Stimulated activated CD4-positive, alpha-beta T cell treated with anti-CD3 and anti-CD28 coated beads, TNF-alpha, amount 100 ng/mL, for 4 hours (primary cell): Measurements from ENCODE around the gene NOL3.

Experiments used
- DNase-seq, 3 experiments: peaks; one replicate each; pipeline ENCODE4 v3.0.0-alpha.2; 2020; ENCODE audit warnings: low read depth in 3 of 3

The NOL3 gene

DNA sequence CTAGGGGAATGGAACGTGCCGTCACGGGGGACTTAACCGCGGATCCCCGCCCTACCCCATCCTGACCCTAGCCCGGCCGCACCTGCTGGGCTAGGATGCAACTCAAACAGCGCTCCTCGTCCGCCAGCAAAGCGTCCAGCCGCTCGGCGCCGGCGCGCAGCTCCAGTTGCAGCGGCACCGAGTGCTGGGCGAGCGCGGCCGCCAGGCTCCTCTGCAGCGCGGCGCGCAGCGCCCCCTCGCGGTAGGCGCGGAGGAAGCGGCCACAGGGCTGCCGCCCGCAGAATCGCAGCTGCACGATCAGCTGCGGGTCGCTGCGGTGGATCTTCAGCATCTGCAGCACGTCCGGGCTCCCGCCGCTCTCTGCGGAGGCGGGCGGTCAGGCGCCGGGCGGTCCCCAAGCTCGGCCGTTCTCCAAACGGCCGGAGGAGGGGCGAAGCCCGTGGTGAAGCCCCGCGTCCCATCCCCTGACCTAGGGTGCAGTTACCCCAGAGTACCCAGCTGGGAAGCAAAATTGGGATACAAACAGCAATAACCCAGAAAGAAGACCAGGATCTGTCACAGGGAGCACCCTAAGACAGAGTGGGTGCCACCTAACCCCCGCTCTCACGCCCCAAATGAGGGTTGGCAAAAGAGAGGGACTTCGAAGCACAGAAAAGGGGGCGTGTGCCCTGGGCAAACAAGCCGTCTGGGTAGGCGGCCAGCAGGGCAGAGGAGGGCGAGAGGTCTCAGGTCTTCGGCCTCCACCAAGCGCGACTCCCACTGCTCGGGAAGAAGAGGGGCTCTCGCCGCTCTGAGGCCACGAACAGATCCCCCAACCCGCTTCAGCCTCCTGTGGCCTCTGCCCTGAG, 14.8 kb upstream of the NOL3 start:
- DNase-seq, result peak; percentile 57 to 65 (median 63)

- no peak for DNase-seq
Measured at GRCh38 chr16:67156143-67156844, 14.0 kb upstream of the NOL3 start.

DNA sequence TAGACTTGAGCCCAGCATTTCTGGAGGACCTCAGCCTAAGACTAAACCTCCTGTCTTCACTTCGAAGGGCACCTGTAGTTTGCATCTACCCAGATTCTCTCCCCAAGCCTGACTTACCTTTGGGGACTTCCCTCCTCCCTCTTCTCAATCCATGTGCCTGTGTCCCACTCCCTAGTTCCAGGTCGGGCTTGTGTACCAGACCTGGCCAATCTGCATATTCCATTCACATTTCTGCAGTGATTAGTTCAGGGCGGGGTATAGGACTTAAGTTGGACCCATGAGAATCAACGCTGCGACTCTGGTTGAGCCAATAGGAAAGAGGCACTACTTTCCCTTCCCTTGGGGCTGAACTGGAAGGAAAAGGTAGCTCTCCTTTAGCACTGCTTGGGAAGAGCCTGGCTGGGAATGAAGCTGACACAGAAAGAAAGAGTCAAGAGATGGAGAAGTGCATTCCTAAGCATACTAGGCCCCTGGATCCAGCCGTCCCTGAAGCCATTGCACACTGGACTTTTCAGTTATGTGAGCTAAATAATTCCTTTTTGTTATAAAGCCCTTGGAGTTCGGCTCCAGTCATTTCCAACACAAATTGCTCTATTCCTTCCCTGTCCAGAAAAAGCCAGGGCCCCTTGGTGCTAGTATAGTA, 13.1 kb upstream of the NOL3 start:
- no peak for DNase-seq

DNA sequence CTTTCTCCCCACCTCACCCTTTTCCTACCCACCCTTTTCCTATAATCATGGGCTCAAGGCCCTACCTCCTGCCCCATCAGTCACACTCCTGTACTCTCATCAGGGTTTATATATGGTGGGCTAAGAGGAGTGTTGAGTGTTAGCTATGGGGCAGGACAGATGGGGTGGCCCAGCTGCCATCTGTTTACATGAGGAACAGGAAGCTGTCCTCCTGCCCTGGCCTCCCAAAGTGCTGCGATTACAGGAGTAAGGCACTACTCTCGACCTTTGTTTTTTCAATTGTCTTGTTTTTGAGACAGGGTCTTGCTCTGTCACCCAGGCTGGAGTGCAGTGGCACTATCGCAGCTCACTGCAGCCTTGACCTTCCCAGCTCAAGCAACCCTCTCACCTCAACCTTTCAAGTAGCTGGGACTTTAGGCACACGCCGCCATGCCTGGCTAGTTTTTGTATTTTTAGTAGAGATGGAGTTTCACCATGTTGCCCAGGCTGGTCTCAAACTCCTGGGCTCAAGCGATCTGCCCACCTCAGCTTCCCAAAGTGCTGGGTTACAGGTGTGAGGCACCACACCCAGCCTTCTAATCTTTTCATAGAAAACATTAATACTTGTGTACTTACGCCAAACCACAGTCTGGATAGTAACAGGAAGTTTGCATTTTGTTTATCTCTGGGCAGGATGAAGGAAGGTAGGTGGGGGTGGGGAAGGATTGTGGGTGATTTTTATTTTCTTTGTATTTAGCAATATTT, 12.3 kb upstream of the NOL3 start:
- DNase-seq, result no peak

GRCh38 chr16:67158637-67159600, 11.4 kb upstream of the NOL3 start:
- DNase-seq, result peak; percentile 48 to 69 (median 67)

GRCh38 chr16:67161595-67162058, 8.7 kb upstream of the NOL3 start:
- DNase-seq, result no peak

DNA sequence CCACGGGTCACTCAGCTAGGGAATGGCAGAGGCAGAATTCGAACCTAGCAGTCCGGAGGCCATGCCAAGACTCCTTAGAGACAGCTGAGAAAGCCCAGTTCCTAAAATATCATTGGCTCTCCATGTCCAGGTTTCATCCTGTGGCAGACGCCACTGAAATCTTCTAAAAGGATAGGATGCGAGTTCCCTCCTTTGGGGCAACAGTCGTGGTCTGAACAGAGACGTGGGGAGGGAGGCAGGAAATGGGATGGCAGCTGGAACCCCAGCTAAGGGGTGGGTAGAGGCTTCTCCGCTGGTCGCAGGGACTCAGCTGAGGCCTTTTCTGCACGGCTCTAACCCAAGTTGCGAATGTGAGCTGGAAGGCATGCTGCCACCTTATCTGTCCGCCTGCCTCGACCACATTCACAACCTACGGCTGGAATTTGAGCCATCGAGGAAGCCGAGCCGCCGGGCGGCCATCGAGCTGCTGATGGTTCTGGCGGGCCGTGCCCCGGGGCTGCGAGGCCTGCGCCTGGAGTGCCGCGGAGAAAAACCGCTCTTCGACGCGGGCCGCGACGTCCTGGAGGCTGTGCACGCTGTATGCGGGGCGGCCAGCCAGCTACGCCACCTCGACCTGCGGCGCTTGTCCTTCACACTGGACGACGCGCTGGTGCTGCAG, 7.7 kb upstream of the NOL3 start:
- no peak for DNase-seq

- DNase-seq, result no peak
Measured at GRCh38 chr16:67163164-67163998, 7.0 kb upstream of the NOL3 start.

DNA sequence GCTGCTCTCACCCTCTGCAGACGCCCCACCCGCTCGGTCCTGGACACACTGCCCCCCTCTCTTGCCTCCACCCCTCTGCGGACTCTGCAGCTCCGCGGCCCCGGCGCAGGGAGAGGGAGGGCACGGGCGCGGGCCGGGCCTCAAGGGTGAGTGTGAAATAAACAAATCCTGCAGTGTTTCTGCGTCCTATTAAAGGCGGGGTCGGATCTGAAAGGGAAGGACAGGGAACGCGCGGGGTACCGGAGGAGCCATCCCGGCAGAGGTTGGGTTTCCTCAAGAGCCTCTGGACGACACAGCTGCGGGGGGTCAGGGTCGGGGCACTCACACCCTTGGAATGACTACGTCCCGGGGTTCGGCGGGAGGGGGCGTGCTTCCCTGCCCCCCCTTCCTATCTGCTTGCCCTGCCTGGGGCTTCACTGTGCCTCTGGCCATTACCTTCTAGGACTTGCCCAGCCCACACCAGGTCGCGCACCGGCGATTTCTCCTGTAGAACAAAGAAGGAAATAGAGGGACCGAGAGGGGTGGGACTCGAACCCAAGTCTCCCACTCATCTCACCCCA, 6.3 kb upstream of the NOL3 start:
- no peak for DNase-seq

DNA sequence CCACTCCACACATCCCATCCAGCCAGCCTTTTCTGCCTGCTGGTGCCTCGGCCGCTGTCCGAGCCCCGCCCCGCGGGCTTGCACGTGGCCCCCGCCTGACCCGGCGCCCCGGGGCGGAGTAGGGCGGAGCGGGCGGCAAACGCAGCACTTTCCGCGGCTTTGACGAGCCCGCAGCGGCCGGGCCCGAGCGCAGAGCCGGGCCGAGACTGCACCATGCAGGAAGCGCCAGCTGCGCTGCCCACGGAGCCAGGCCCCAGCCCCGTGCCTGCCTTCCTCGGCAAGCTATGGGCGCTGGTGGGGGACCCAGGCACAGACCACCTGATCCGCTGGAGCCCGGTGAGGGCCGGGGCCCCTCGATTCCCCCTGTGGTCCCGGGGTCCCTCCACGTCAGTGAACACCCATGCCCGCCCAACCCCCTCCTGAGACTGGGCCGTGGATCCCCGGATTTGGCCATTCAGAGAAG, 5.7 kb upstream of the NOL3 start, which contains the start of gene HSF4:
Gene HSF4, plus strand, starts transcription at position 147 of the 463 bp plus-strand sequence. Its CDS starts 67 bp downstream, at position 214.
- DNase-seq, result no peak

GRCh38 chr16:67165121-67166078, 4.9 kb upstream of the NOL3 start:
- DNase-seq, result no peak

GRCh38 chr16:67166110-67166547, 4.2 kb upstream of the NOL3 start:
- no peak for DNase-seq

- no peak for DNase-seq
Measured at GRCh38 chr16:67166598-67167168, 3.7 kb upstream of the NOL3 start.

DNA sequence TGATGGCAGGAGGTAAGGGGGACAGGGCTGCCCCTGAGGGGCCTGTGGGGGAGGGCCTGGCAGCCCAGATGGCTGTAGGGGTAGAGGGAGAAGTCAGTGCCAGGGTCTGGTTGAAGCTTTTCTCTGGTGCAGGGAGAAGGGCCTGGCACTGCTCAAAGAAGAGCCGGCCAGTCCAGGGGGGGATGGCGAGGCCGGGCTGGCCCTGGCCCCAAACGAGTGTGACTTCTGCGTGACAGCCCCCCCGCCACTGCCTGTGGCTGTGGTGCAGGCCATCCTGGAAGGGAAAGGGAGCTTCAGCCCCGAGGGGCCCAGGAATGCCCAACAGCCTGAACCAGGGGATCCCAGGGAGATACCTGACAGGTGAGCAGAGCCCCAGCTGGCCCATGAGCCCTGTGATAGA, 2.8 kb upstream of the NOL3 start:
- no peak for DNase-seq

DNA sequence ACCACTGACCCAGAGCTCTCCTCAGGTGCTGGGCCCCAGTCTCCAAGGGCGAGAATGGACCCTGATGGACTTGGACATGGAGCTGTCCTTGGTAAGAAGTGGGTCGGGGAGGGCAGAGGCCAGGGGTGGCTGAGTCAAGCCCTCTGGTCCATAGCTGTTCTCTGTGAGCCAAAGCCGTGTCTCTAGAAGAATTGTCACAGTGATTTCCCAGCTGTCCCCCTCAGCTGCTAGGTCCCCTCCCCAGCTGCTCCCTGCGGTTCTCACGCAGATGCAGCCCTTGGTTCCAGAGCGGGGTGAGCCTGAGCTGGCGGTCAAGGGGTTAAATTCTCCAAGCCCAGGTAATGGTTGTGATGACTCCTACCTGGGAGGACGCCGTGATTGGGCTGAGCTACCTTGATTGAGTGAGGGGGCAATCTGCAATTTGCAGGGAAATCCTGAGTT, 1.3 kb upstream of the NOL3 start:
- DNase-seq, result no peak

GRCh38 chr16:67169642-67170167, 633 bp upstream of the NOL3 start:
- DNase-seq, result no peak
